Gastrocnemius medialis (tissue), 4 donors: ENCODE results near the gene NELFA.

Experiments used
- POLR2A ChIP-seq, 2 donors: fragments of 450-650 bp; IDR thresholded peaks; one replicate each; pipeline ENCODE4 v1.6.1; 2017; ENCODE audit warnings: antibody characterized with exemption in 2 of 2, mild to moderate bottlenecking in 2 of 2, moderate library complexity in 2 of 2
- TF ChIP-seq, protein P1 (sequence below), 5 experiments: fragments of 450-650 bp in 3 of 5; fragments of 200-600 bp in 2 of 5; sonication (generic) in 2 of 5; IDR thresholded peaks in 4 of 5; conservative IDR thresholded peaks in 1 of 5; 1 replicate in 4 of 5; 2 replicates in 1 of 5; pipeline ENCODE4 v1.5.1; 2016 to 2019; ENCODE audit warnings: antibody characterized with exemption in 5 of 5, mild to moderate bottlenecking in 3 of 5, moderate library complexity in 3 of 5

DNA sequence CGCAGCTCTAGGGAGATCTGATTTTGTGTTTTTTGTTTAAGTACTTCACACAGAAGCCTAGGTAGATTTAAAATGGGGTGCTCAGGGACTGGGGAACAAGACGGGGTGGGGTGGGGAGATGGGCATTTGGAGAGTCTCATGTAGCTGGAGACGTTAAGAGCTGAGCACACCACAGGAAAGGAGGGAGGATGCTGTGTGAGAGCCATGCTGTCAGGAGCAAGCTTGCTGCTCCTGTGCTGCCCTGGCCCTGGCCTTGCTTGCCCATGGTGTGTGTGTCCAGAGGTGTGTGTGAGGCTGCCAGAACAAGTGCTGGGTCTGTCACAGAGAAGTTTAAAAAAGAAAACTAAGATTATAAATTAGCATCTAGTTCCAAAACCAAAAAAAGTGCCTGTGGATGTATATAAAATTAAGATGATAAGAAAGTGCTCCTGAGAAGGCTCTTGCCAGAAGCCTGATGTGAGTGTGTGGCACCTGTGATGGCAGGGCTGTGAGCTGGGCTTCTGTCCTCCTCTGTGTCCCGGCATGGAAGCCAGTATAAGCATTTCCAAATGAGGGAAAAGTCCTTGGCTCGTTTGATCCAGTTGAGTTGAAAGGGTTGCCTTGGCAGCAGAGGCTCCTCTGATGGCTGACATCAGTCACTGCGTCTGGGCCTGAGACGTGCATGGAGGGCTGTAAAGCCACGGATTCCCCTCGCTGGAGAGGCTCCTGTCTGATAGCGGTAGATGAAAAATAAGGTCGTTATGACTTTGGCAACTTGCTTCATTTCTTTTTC is 63.5 kb downstream of the NELFA start:
- TF ChIP-seq, protein P1, sequence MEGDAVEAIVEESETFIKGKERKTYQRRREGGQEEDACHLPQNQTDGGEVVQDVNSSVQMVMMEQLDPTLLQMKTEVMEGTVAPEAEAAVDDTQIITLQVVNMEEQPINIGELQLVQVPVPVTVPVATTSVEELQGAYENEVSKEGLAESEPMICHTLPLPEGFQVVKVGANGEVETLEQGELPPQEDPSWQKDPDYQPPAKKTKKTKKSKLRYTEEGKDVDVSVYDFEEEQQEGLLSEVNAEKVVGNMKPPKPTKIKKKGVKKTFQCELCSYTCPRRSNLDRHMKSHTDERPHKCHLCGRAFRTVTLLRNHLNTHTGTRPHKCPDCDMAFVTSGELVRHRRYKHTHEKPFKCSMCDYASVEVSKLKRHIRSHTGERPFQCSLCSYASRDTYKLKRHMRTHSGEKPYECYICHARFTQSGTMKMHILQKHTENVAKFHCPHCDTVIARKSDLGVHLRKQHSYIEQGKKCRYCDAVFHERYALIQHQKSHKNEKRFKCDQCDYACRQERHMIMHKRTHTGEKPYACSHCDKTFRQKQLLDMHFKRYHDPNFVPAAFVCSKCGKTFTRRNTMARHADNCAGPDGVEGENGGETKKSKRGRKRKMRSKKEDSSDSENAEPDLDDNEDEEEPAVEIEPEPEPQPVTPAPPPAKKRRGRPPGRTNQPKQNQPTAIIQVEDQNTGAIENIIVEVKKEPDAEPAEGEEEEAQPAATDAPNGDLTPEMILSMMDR (IDR thresholded peaks at IDR 0.05 in 4 of 5, conservative IDR thresholded peaks at IDR 0.05 in 1 of 5): no peak
- no peak for TF ChIP-seq POLR2A (IDR thresholded peaks at IDR 0.05)
